ENCODE data around the gene PAX5.

DNA sequence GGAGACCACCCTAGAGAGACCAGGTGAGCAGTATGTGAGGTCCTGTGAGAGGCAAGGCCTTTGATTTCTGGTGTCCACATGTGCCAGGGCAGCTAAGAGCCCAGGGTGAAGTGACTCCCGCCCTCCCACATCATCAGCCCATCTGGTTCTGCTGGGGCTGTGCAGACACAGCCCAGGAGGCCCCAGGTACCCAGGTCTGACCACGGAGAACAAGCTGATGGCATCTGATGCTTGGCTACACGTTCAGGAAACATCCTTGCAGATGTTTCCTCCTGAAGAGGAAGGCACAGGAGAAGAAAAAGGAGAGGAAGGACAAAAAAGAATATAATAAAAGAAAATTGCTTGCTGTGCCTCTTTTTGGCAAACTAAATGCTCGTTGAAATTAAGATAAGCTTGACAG is 225.8 kb downstream of the PAX5 start:
- TF ChIP-seq, protein P1, sequence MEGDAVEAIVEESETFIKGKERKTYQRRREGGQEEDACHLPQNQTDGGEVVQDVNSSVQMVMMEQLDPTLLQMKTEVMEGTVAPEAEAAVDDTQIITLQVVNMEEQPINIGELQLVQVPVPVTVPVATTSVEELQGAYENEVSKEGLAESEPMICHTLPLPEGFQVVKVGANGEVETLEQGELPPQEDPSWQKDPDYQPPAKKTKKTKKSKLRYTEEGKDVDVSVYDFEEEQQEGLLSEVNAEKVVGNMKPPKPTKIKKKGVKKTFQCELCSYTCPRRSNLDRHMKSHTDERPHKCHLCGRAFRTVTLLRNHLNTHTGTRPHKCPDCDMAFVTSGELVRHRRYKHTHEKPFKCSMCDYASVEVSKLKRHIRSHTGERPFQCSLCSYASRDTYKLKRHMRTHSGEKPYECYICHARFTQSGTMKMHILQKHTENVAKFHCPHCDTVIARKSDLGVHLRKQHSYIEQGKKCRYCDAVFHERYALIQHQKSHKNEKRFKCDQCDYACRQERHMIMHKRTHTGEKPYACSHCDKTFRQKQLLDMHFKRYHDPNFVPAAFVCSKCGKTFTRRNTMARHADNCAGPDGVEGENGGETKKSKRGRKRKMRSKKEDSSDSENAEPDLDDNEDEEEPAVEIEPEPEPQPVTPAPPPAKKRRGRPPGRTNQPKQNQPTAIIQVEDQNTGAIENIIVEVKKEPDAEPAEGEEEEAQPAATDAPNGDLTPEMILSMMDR (IDR thresholded peaks at IDR 0.05), result no peak
- TF ChIP-seq POLR2A (IDR thresholded peaks at IDR 0.05), result no peak
